Measurements from ENCODE around the gene FAM114A2.

FAM114A2 gene

DNA sequence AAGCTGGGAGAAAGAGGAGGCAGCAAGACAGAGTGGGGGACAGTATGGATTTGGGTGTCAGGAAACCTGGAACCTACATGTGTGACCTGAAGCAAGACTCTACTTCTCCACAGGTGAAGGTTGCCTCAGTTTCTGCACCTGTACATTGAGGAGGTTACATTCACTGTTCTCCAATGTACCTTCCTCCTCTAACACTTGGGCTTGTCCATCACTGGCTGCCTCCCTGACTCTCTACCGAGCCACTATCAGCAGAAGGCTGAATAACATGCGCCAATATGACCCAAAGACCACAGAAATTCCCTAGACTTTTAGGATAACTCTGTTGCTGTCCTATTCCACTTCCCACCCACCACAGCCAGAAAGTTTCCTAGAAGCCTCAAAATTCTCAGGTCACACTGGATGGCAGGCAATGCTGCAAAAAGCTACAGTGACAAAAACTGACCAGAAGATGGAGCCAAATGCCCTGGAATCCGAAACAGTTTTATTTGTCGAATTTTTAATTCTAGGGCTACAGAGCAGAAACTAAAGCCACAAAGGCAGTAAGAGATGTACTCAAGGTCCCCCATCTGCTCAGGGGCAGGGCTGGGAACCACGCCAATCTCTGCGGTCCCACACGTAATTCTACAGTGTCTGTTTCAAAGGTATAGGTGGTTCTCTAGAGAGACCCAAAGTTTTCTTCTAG is 64.4 kb downstream of the FAM114A2 start:
- no peaks in the 10 kb centered on the region for H3K9me3 ChIP-seq (ENCODE audit: control insufficient read depth in 2 of 2, low read length in 2 of 2)
- H3K27ac ChIP-seq (ENCODE audit: low read depth in 2 of 2, low read length in 2 of 2), result no peak overlapping the region
- no peaks in the 10 kb centered on the region for H3K27me3 ChIP-seq (ENCODE audit: control insufficient read depth in 2 of 2, insufficient read depth in 2 of 2, low read length in 2 of 2)
- no peak overlapping the region for H3K9ac ChIP-seq (ENCODE audit: low read depth in 1 of 2, low read length in 2 of 2)
- H3K36me3 ChIP-seq (ENCODE audit: control insufficient read depth in 2 of 2, insufficient read depth in 2 of 2, low read length in 2 of 2), result no peaks in the 10 kb centered on the region
- no peak overlapping the region for H3K4me3 ChIP-seq (ENCODE audit: low read length in 2 of 2)
- H3K4me1 ChIP-seq (ENCODE audit: control insufficient read depth in 2 of 2, insufficient read depth in 2 of 2, low read length in 2 of 2), result no peaks in the 10 kb centered on the region

DNA sequence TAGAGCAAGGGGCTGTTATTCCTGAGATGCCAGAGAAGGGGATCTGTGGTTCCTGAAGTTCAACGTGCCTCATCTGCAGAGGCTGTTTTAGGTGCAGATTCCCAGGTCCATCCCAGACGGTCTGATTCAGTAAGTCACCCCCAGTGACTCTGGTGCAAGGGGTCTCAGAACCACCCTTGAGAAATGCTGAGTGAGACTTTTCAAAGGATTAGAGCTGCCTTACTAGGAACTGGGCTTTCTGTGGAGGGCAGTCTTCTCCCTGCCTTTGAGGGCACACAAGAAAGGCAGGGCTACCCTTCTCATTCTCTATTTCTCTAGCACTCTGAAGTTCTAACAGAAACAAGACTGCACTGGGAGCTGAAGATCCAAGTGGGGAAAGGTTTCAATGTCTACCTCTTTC is 66.5 kb downstream of the FAM114A2 start:
- Histone ChIP-seq H3K4me1 (ENCODE audit: control insufficient read depth in 2 of 2, insufficient read depth in 2 of 2, low read length in 2 of 2) (no peaks in the 10 kb centered on the region), H3K27me3 (ENCODE audit: control insufficient read depth in 2 of 2, insufficient read depth in 2 of 2, low read length in 2 of 2) (no peaks in the 10 kb centered on the region), H3K36me3 (ENCODE audit: control insufficient read depth in 2 of 2, insufficient read depth in 2 of 2, low read length in 2 of 2) (no peaks in the 10 kb centered on the region), H3K9me3 (ENCODE audit: control insufficient read depth in 2 of 2, low read length in 2 of 2) (no peaks in the 10 kb centered on the region), H3K4me3 (ENCODE audit: low read length in 2 of 2) (no peak overlapping the region), H3K9ac (ENCODE audit: low read depth in 1 of 2, low read length in 2 of 2) (no peak overlapping the region), H3K27ac (ENCODE audit: low read depth in 2 of 2, low read length in 2 of 2) (no peak overlapping the region)

DNA sequence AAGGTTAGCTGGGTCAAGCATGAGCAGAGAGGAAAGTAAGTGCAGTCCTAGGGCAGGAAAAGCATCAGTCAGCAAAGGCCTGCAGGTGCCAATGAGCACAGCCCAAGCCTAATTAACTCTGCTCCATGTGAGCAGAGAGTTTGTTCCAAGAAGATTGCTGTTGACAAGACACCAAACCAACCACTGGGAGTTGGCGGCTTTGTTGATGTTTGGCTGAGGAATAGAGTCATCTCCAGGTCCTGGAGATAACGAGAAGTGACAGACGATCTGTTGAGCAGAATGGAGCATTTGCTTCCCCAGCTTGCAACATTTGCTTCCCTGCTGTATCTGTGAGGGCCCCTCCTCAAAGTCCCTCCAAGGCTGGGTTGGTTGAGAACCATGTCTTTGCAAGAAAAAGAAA is 68.2 kb downstream of the FAM114A2 start:
- Histone ChIP-seq H3K9me3 (ENCODE audit: control insufficient read depth in 2 of 2, low read length in 2 of 2) (no peaks in the 10 kb centered on the region), H3K9ac (ENCODE audit: low read depth in 1 of 2, low read length in 2 of 2) (no peak overlapping the region), H3K36me3 (ENCODE audit: control insufficient read depth in 2 of 2, insufficient read depth in 2 of 2, low read length in 2 of 2) (no peaks in the 10 kb centered on the region), H3K27ac (ENCODE audit: low read depth in 2 of 2, low read length in 2 of 2) (no peak overlapping the region), H3K4me1 (ENCODE audit: control insufficient read depth in 2 of 2, insufficient read depth in 2 of 2, low read length in 2 of 2) (no peaks in the 10 kb centered on the region), H3K4me3 (ENCODE audit: low read length in 2 of 2) (no peak overlapping the region), H3K27me3 (ENCODE audit: control insufficient read depth in 2 of 2, insufficient read depth in 2 of 2, low read length in 2 of 2) (no peaks in the 10 kb centered on the region)

DNA sequence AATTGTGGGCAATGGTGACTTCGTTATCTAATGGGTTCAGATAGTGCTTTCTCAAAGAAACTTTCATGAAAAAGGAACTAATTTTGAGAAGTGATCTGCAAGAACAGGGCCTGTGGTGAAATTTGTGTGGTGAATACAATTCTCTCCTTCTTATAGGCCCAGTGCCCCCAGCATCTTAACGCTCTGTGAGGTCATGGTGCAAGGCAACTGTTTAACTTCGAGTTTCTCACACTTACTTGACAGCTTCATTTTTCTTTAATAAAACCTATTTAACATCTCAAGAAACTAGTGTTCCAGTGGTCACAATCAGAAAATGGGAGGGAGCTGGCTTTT is 69.2 kb downstream of the FAM114A2 start:
- H3K27ac ChIP-seq (ENCODE audit: low read depth in 2 of 2, low read length in 2 of 2), result no peak overlapping the region
- no peak overlapping the region for H3K4me3 ChIP-seq (ENCODE audit: low read length in 2 of 2)
- no peaks in the 10 kb centered on the region for H3K4me1 ChIP-seq (ENCODE audit: control insufficient read depth in 2 of 2, insufficient read depth in 2 of 2, low read length in 2 of 2)
- H3K9me3 ChIP-seq (ENCODE audit: control insufficient read depth in 2 of 2, low read length in 2 of 2), result no peaks in the 10 kb centered on the region
- no peak overlapping the region for H3K9ac ChIP-seq (ENCODE audit: low read depth in 1 of 2, low read length in 2 of 2)
- H3K27me3 ChIP-seq (ENCODE audit: control insufficient read depth in 2 of 2, insufficient read depth in 2 of 2, low read length in 2 of 2), result no peaks in the 10 kb centered on the region
- no peaks in the 10 kb centered on the region for H3K36me3 ChIP-seq (ENCODE audit: control insufficient read depth in 2 of 2, insufficient read depth in 2 of 2, low read length in 2 of 2)

DNA sequence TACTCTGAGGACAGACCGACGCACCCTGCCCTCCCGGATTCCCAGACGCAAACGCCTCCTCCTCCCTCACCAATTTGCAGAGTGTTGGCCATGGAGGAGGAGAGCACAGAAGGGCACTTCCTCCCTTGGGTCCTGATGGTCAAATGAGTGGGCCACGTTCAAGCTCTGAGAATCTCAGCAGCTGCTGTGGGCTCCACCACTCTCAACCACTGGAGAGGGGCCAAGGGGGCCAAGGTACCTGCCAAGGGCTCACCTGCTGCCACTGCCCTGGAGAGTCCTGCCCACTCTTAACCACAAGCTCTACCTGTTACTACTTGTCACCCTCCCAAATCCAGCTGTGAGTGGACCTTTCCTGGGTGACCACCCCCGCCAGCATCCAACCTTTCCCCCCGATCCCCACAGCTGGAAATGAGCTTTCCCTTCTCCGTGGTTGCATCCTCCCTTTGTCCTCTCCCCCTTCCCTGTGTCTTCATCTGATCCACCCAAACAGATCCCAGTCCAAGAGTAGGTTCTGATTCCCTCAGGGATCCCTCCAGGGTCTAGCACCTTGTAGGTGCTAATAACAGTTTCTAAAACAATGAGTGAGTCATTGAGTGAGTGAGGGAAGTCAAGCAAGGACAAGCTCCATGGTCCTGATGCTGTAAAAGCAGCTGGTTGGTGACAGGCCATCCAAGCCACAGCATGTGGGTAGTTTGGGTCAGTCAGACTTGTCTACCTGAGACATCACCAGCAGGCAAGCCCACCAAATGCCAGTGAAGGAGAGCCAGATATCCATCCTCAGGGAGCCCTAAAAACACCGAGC is 69.7 kb downstream of the FAM114A2 start:
- Histone ChIP-seq H3K36me3 (ENCODE audit: control insufficient read depth in 2 of 2, insufficient read depth in 2 of 2, low read length in 2 of 2) (no peaks in the 10 kb centered on the region), H3K9me3 (ENCODE audit: control insufficient read depth in 2 of 2, low read length in 2 of 2) (no peaks in the 10 kb centered on the region), H3K9ac (ENCODE audit: low read depth in 1 of 2, low read length in 2 of 2) (no peak overlapping the region), H3K27me3 (ENCODE audit: control insufficient read depth in 2 of 2, insufficient read depth in 2 of 2, low read length in 2 of 2) (no peaks in the 10 kb centered on the region), H3K4me1 (ENCODE audit: control insufficient read depth in 2 of 2, insufficient read depth in 2 of 2, low read length in 2 of 2) (no peaks in the 10 kb centered on the region), H3K4me3 (ENCODE audit: low read length in 2 of 2) (no peak overlapping the region), H3K27ac (ENCODE audit: low read depth in 2 of 2, low read length in 2 of 2) (no peak overlapping the region)

DNA sequence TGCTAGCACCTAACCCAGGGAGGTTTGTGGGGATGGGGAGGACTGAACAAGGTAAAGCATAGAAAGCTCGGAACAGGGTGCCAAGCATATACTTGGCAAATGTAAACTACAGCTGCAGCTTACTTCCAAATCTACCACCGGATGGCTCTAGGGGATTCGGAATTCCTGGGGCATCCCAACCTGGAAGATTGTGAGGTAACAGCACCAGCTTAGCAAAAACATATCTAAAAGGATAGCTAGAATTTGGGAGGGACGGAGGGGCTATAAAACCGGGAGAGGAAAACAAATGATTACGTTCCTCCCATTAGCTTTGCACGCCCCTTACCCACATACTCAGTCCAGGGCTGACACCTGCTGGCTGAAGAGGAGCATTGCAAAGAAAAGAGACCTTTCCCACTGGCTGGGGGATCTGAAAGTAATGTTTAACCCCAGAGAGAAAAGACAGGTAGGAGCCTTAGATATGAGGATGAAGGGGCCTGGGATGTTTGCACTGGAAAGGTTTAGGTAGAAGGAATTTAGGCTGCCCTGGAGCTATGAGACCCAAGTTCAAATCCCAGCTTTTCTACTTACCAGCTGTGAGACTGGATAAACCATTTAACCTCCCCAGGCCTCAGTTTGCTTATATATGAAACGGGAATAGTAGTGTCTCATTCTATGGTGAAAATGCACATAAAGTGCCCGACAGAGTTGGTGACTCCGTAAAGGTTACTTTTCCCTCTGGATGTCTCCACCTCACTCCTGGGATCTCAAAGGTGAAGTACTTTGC is 73.6 kb downstream of the FAM114A2 start:
- Histone ChIP-seq H3K4me3 (ENCODE audit: low read length in 2 of 2) (no peak overlapping the region), H3K9ac (ENCODE audit: low read depth in 1 of 2, low read length in 2 of 2) (no peak overlapping the region), H3K27me3 (ENCODE audit: control insufficient read depth in 2 of 2, insufficient read depth in 2 of 2, low read length in 2 of 2) (no peaks in the 10 kb centered on the region), H3K36me3 (ENCODE audit: control insufficient read depth in 2 of 2, insufficient read depth in 2 of 2, low read length in 2 of 2) (no peaks in the 10 kb centered on the region), H3K4me1 (ENCODE audit: control insufficient read depth in 2 of 2, insufficient read depth in 2 of 2, low read length in 2 of 2) (no peaks in the 10 kb centered on the region), H3K27ac (ENCODE audit: low read depth in 2 of 2, low read length in 2 of 2) (no peak overlapping the region), H3K9me3 (ENCODE audit: control insufficient read depth in 2 of 2, low read length in 2 of 2) (no peaks in the 10 kb centered on the region)

DNA sequence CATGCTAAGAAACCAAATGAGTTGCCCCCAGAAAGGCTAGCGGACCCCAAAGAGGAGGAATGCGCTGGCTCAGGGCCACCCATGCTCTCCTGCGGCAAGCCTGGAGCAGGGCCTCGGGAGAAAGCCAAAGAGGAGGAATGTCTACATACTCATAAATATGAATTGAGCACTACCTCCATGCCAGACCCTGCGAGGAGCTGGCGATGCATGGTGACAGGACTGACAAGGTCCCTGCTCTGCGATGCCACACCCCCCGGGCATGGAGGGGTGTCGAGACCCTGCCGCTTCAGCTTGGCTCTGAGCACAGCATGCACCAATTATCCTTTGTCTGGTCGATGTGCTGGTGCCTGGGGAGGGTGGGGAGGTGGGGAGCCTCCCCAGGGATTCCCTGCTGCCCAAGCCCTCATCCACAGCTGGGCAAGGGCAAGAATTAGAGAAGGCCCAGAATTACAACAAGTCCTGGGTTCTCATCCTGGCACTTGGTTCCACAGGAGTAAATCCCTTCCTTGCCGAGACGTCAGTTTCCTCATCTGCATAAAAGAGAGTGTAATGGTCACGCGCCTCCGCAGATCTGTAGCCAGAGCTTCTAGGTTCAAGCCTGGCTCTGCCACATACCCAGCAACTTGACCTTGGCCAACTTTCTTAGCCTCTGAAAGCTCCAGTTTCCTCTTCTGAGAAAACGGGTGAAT is 74.4 kb downstream of the FAM114A2 start:
- H3K4me1 ChIP-seq (ENCODE audit: control insufficient read depth in 2 of 2, insufficient read depth in 2 of 2, low read length in 2 of 2), result no peaks in the 10 kb centered on the region
- no peak overlapping the region for H3K9ac ChIP-seq (ENCODE audit: low read depth in 1 of 2, low read length in 2 of 2)

DNA sequence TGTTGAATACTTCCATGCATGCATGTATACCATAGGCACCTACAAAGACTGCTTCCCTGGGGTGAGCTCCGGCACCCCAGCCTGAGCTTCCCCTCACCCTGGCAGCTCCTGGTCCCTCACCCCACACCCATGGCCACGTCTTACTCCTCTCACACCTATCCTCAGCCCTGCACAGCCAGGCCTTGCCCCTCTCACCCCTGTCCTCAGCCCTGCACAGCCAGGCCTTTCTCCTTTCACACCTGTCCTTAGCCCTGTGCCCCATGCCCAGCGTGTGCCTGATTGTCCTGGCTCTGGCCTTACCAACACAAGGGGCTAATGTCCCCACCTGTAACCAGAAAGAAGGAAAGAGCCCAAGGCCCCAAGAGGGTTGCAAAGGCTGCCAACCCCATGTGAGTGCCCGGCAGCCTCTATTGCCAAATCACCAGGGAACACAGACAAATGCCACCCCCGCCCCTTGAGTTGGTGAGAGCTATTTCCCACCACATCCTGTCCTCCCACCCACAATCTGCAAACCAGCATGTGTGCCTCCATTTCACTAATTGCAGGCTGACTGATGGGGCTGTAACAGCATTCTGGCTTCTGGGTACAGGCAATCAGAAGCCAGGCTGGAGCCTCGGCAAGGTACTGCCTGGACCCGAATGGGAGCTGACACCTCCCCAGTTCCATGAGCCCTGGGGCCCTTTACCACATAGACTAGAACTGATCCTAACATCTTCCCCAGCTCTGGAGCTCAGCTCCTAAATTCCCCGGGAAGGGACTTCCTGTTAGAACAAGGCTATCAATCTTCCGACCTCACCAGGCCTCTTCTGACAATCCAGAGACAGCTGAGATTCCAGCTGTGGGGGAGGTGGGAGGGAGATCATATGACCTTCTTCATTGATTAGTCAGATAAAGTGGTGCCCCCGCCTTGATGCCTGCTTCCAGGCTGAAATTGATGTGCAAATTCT is 78.2 kb downstream of the FAM114A2 start:
- H3K36me3 ChIP-seq (ENCODE audit: control insufficient read depth in 2 of 2, insufficient read depth in 2 of 2, low read length in 2 of 2), result no peaks in the 10 kb centered on the region
- H3K27me3 ChIP-seq (ENCODE audit: control insufficient read depth in 2 of 2, insufficient read depth in 2 of 2, low read length in 2 of 2), result no peaks in the 10 kb centered on the region
- H3K9ac ChIP-seq (ENCODE audit: low read depth in 1 of 2, low read length in 2 of 2), result no peak overlapping the region
- H3K4me1 ChIP-seq (ENCODE audit: control insufficient read depth in 2 of 2, insufficient read depth in 2 of 2, low read length in 2 of 2), result no peaks in the 10 kb centered on the region
- H3K27ac ChIP-seq (ENCODE audit: low read depth in 2 of 2, low read length in 2 of 2), result no peak overlapping the region
- H3K9me3 ChIP-seq (ENCODE audit: control insufficient read depth in 2 of 2, low read length in 2 of 2), result no peaks in the 10 kb centered on the region
- H3K4me3 ChIP-seq (ENCODE audit: low read length in 2 of 2), result no peak overlapping the region

More for the DNA sequence above, 74.4 kb downstream of the FAM114A2 start:
- no peaks in the 10 kb centered on the region for H3K9me3 ChIP-seq (ENCODE audit: control insufficient read depth in 2 of 2, low read length in 2 of 2)
- no peak overlapping the region for H3K4me3 ChIP-seq (ENCODE audit: low read length in 2 of 2)
- no peaks in the 10 kb centered on the region for H3K27me3 ChIP-seq (ENCODE audit: control insufficient read depth in 2 of 2, insufficient read depth in 2 of 2, low read length in 2 of 2)
- no peaks in the 10 kb centered on the region for H3K36me3 ChIP-seq (ENCODE audit: control insufficient read depth in 2 of 2, insufficient read depth in 2 of 2, low read length in 2 of 2)
- H3K27ac ChIP-seq (ENCODE audit: low read depth in 2 of 2, low read length in 2 of 2), result no peak overlapping the region

DNA sequence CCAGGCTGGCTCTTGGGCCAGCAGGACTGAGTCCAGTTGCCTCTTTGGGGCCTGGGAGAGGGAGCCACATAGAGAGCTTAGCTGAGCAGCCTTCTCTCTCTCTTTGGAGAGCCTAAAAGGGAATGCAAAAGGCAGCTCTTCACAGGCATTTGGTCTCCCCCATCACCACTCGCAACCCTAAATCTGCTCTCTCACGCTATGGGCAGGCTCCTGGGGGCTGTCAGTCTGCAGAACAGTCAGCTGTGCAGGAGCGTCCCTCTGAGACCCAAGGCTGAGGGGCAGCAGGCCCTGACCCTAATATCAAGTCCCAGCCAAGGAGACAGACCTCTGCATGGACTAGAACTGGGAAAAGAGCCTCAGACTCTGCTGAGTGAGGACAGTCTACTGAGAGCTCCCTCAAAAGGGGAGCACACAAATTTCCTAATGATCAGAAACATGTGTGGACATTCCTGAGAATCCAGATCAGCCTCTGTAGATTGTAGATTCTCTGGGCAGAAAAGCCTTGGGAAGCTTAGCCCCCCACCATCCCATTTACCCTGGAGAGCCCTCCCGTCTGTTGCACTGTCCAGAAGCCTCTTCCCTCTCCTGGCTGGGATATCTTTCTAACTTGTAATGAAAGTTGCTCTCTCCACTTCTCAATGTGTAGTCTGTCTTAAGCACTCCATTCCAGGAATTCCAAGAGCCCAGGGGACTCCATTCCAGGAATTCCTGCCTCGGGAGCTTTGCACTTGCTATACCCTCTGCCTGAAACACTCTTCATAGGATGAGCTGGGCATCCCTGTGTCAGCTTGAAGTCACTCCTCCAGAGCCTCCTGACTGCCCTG is 79.4 kb downstream of the FAM114A2 start:
- H3K36me3 ChIP-seq (ENCODE audit: control insufficient read depth in 2 of 2, insufficient read depth in 2 of 2, low read length in 2 of 2), result no peaks in the 10 kb centered on the region
- no peaks in the 10 kb centered on the region for H3K9me3 ChIP-seq (ENCODE audit: control insufficient read depth in 2 of 2, low read length in 2 of 2)
- no peaks in the 10 kb centered on the region for H3K4me1 ChIP-seq (ENCODE audit: control insufficient read depth in 2 of 2, insufficient read depth in 2 of 2, low read length in 2 of 2)
- H3K9ac ChIP-seq (ENCODE audit: low read depth in 1 of 2, low read length in 2 of 2), result no peak overlapping the region
- H3K27me3 ChIP-seq (ENCODE audit: control insufficient read depth in 2 of 2, insufficient read depth in 2 of 2, low read length in 2 of 2), result no peaks in the 10 kb centered on the region
- no peak overlapping the region for H3K27ac ChIP-seq (ENCODE audit: low read depth in 2 of 2, low read length in 2 of 2)
- H3K4me3 ChIP-seq (ENCODE audit: low read length in 2 of 2), result no peak overlapping the region
